IMR-90 (cell line): ENCODE measurements around the gene OR5AC2. TPM values are rescaled to one million over a fixed set of nuclear protein-coding genes. Genes with fewer than 3 reads are reported as not detected.

ENCODE experiments used
- ATAC-seq: fragments of 200-7000 bp; cut with Tn5 transposase; 2 replicates; pipeline ENCODE4 v1.9.1; 2020; ENCODE audit warnings: low read depth, mild to moderate bottlenecking, moderate library complexity
- BruUV-seq: library from RNA; stranded (reverse); fragments of 400-500 nt; replicated peaks from 2 replicates; lab custom pipeline; 2021; lab: Mats Ljungman, UMichigan
- CTCF ChIA-PET: fragments of 300-600 bp; formaldehyde crosslinking; extraction: SDS; loops from one replicate; lab custom pipeline; 2021; ENCODE audit warnings: antibody characterized with exemption; lab: Yijun Ruan, JAX
- POLR2A ChIA-PET: fragments of 300-600 bp; sonication (Branson Sonifier 250); formaldehyde crosslinking; loops from one replicate; lab custom pipeline; 2022; ENCODE audit warnings: antibody characterized with exemption; ENCODE audit not compliant: unreplicated experiment; lab: Charles Lee
- DNase-seq: peaks from one replicate; pipeline ENCODE4 v3.0.0; 2013
- H2AFZ ChIP-seq: replicated peaks from 2 replicates; pipeline ENCODE3; 2013; ENCODE audit warnings: low read length, mild to moderate bottlenecking; ENCODE audit not compliant: poor library complexity
- H2AK5ac ChIP-seq: 2 replicates; pipeline ENCODE4 v1.6.1; 2013; ENCODE audit warnings: low read depth, low read length, inconsistent platforms
- H2AK9ac ChIP-seq: replicated peaks from 2 replicates; pipeline ENCODE3; 2013; ENCODE audit warnings: mild to moderate bottlenecking, low read depth, low read length, moderate library complexity; ENCODE audit not compliant: poor library complexity
- H2BK120ac ChIP-seq: 2 replicates; pipeline ENCODE4 v1.6.1; 2013; ENCODE audit warnings: low read depth, low read length, inconsistent platforms
- H2BK15ac ChIP-seq: 3 replicates; pipeline ENCODE4 v1.6.1; 2013; ENCODE audit warnings: low read depth, low read length, inconsistent platforms
- H2BK20ac ChIP-seq: 2 replicates; pipeline ENCODE4 v1.6.1; 2013; ENCODE audit warnings: low read depth, mild to moderate bottlenecking, inconsistent platforms, low read length, moderate library complexity
- H2BK5ac ChIP-seq: 2 replicates; pipeline ENCODE4 v1.6.1; 2013; ENCODE audit warnings: mild to moderate bottlenecking, low read depth, low read length, inconsistent platforms; ENCODE audit not compliant: poor library complexity, severe bottlenecking
- H3K14ac ChIP-seq: replicated peaks from 2 replicates; pipeline ENCODE4 v1.6.1; 2013; ENCODE audit warnings: low read depth, low read length, inconsistent platforms
- H3K18ac ChIP-seq: 2 replicates; pipeline ENCODE4 v1.6.1; 2013; ENCODE audit warnings: low read depth, low read length, control low read depth
- H3K23ac ChIP-seq: 2 replicates; pipeline ENCODE4 v1.6.1; 2013; ENCODE audit warnings: low read depth, low read length, inconsistent platforms
- H3K27ac ChIP-seq: 2 replicates; pipeline ENCODE4 v1.5.1; 2013; ENCODE audit warnings: mild to moderate bottlenecking, control low read depth, low read length; ENCODE audit not compliant: insufficient read depth
- H3K27me3 ChIP-seq: 2 replicates; pipeline ENCODE4 v1.6.1; 2013; ENCODE audit warnings: low read length; ENCODE audit not compliant: control insufficient read depth, insufficient read depth
- H3K36me3 ChIP-seq: 2 replicates; pipeline ENCODE4 v1.6.1; 2013; ENCODE audit warnings: low read length, mixed read lengths; ENCODE audit not compliant: control insufficient read depth, insufficient read depth
- H3K4ac ChIP-seq: 2 replicates; pipeline ENCODE4 v1.6.1; 2013; ENCODE audit warnings: low read depth, low read length, inconsistent platforms
- H3K4me1 ChIP-seq: 2 replicates; pipeline ENCODE4 v1.6.1; 2013; ENCODE audit warnings: low read length, mixed read lengths; ENCODE audit not compliant: control insufficient read depth, insufficient read depth
- H3K4me2 ChIP-seq: 2 replicates; pipeline ENCODE4 v1.6.1; 2013; ENCODE audit warnings: low read depth, mild to moderate bottlenecking, control low read depth, low read length, moderate library complexity
- H3K4me3 ChIP-seq: 2 replicates; pipeline ENCODE4 v1.5.1; 2013; ENCODE audit warnings: low read depth, mild to moderate bottlenecking, control low read depth, low read length, moderate library complexity; ENCODE audit not compliant: insufficient read depth
- H3K56ac ChIP-seq: 2 replicates; pipeline ENCODE4 v1.6.1; 2013; ENCODE audit warnings: low read length, inconsistent platforms; ENCODE audit not compliant: insufficient read depth; ENCODE audit errors: extremely low read depth
- H3K79me1 ChIP-seq, 2 experiments: 2 replicates each; pipeline ENCODE4 v1.6.1; 2013; ENCODE audit warnings: low read length in 2 of 2, inconsistent platforms in 1 of 2, low read depth in 1 of 2
- H3K9ac ChIP-seq: 2 replicates; pipeline ENCODE4 v1.6.1; 2013; ENCODE audit warnings: low read depth, low read length, control low read depth
- H3K9me1 ChIP-seq: 2 replicates; pipeline ENCODE4 v1.6.1; 2013; ENCODE audit warnings: low read length, inconsistent platforms; ENCODE audit not compliant: insufficient read depth
- H3K9me3 ChIP-seq: 2 replicates; pipeline ENCODE4 v1.6.1; 2013; ENCODE audit warnings: low read length; ENCODE audit not compliant: control insufficient read depth, insufficient read depth
- H4K20me1 ChIP-seq: 2 replicates; pipeline ENCODE4 v1.6.1; 2013; ENCODE audit warnings: low read length, inconsistent platforms; ENCODE audit not compliant: insufficient read depth
- H4K5ac ChIP-seq: 2 replicates; pipeline ENCODE4 v1.6.1; 2013; ENCODE audit warnings: mild to moderate bottlenecking, low read depth, low read length, control low read depth
- H4K8ac ChIP-seq, 2 experiments: 2 replicates each; pipeline ENCODE4 v1.6.1; 2013; ENCODE audit warnings: low read depth in 2 of 2, low read length in 2 of 2, control low read depth in 1 of 2, inconsistent platforms in 1 of 2
- H4K91ac ChIP-seq: 2 replicates; pipeline ENCODE4 v1.6.1; 2013; ENCODE audit warnings: low read depth, low read length, inconsistent platforms; ENCODE audit not compliant: insufficient read depth
- MAFK ChIP-seq: IDR thresholded peaks from 2 replicates; pipeline ENCODE4 v1.6.1; 2012; ENCODE audit warnings: low read depth, low read length, improper control_type of control experiment
- NFE2L2 ChIP-seq: fragments of 150-350 bp; IDR thresholded peaks from 2 replicates; pipeline ENCODE4 v1.6.1; 2016; ENCODE audit warnings: low read depth, mild to moderate bottlenecking, low read length
- POLR2A ChIP-seq: IDR thresholded peaks from 2 replicates; pipeline ENCODE4 v1.6.1; 2012; ENCODE audit warnings: mild to moderate bottlenecking, low read depth, low read length
- RAD21 ChIP-seq: IDR thresholded peaks from 2 replicates; pipeline ENCODE4 v1.6.1; 2012; ENCODE audit warnings: low read length, improper control_type of control experiment
- RCOR1 ChIP-seq: IDR thresholded peaks from 2 replicates; pipeline ENCODE4 v1.6.1; 2012; ENCODE audit warnings: mild to moderate bottlenecking, low read length, improper control_type of control experiment; ENCODE audit not compliant: insufficient replicate concordance
- WGBS, 2 experiments: methylation state at CpG; one replicate each; pipeline versions ENCODE4 v1.1.5 to v1.1.7; 2013; ENCODE audit warnings: missing lambda C conversion rate in 2 of 2; ENCODE audit not compliant: insufficient read length in 1 of 2; ENCODE audit errors: extremely low coverage in 2 of 2; 5-methylcytosine and 5-hydroxymethylcytosine counted together
- dilution Hi-C: fragments of 300-500 bp; cut with HindIII; formaldehyde crosslinking; loops from one replicate; pipeline ENCODE4 v1.14.3; 2018; ENCODE audit warnings: low sequenced_read_pairs; ENCODE audit not compliant: unreplicated experiment
- in situ Hi-C: fragments of 300-500 bp; cut with MboI; formaldehyde crosslinking; loops from 3 replicates; pipeline ENCODE4 v1.14.3; 2019; ENCODE audit warnings: low sequenced_read_pairs, inconsistent platforms, mixed read lengths
- intact Hi-C: fragments of 100-400 bp; cut with micrococcal nuclease; formaldehyde crosslinking; loops from 2 replicates; pipeline ENCODE4 v1.10.0; 2022
- polyA plus RNA-seq, 3 experiments: library from polyadenylated mRNA; depleted of rRNA; stranded (reverse); fragments of >200 nt; gene quantifications; 2 replicates each; pipeline ENCODE4 v1.2.3, GENCODE V29; 2012; ENCODE audit warnings: low replicate concordance in 1 of 3
- total RNA-seq: library from RNA; depleted of rRNA; stranded (reverse); fragments of >200 nt; gene quantifications from 2 replicates; pipeline ENCODE4 v1.2.3, GENCODE V29; 2012
- TF ChIP-seq, protein P1 (sequence below): conservative IDR thresholded peaks from 2 replicates; pipeline ENCODE4 v1.5.1; 2012; ENCODE audit warnings: mild to moderate bottlenecking, low read depth, low read length, improper control_type of control experiment

The OR5AC2 gene
- total and polyA plus RNA-seq, 2 of the 4 experiments (the other 2 are of a cell fraction) = not detected

GRCh38 chr3:98109807-98110549 is 23.0 kb downstream of the OR5AC2 start:
- no peak for ATAC-seq

More at GRCh38 chr3:98109807-98110549, 23.0 kb downstream of the OR5AC2 start:
- Histone ChIP-seq H4K91ac (no peak overlapping the region), H3K4ac (no peak overlapping the region), H3K9me3 (peaks cover 3% of the 10 kb centered on the region; the same call in 1 of the 2 replicates), H3K36me3 (no peaks in the 10 kb centered on the region), H3K9ac (no peak overlapping the region), H2AK5ac (no peak overlapping the region), H3K4me3 (no peak overlapping the region), H2BK15ac (no peak overlapping the region), H2BK20ac (no peak overlapping the region), H3K9me1 (no peaks in the 10 kb centered on the region), H2AK9ac (no peak overlapping the region), H4K8ac (no peak overlapping the region), H2AFZ (no peak overlapping the region), H3K4me1 (no peaks in the 10 kb centered on the region), H3K27me3 (no peaks in the 10 kb centered on the region), H4K20me1 (no peaks in the 10 kb centered on the region), H2BK120ac (no peak overlapping the region), H3K18ac (no peak overlapping the region), H2BK5ac (no peak overlapping the region), H3K79me1 (no peaks in the 10 kb centered on the region), H3K56ac (no peak overlapping the region), H3K14ac (no peak overlapping the region), H3K4me2 (no peak overlapping the region), H3K27ac (no peak overlapping the region), H4K5ac (no peak overlapping the region), H3K23ac (no peak overlapping the region)
- no TSS peak for BruUV-seq
- 30% methylated on average over 2 of the region's 4 CpGs; no CpG with 5 or more reads in 1 of the 2 experiments for WGBS, 2 experiments
- TF ChIP-seq RCOR1 (no peak), POLR2A (no peak), NFE2L2 (no peak), RAD21 (no peak), MAFK (no peak)
- TF ChIP-seq, protein P1, sequence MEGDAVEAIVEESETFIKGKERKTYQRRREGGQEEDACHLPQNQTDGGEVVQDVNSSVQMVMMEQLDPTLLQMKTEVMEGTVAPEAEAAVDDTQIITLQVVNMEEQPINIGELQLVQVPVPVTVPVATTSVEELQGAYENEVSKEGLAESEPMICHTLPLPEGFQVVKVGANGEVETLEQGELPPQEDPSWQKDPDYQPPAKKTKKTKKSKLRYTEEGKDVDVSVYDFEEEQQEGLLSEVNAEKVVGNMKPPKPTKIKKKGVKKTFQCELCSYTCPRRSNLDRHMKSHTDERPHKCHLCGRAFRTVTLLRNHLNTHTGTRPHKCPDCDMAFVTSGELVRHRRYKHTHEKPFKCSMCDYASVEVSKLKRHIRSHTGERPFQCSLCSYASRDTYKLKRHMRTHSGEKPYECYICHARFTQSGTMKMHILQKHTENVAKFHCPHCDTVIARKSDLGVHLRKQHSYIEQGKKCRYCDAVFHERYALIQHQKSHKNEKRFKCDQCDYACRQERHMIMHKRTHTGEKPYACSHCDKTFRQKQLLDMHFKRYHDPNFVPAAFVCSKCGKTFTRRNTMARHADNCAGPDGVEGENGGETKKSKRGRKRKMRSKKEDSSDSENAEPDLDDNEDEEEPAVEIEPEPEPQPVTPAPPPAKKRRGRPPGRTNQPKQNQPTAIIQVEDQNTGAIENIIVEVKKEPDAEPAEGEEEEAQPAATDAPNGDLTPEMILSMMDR = no peak
- dilution Hi-C loops = no loop called here
- in situ Hi-C loops = no loop called here
- ChIA-PET POLR2A (no interaction called here), CTCF (no interaction called here)
- no peak for DNase-seq
- intact Hi-C loops = no loop called here
